Tibial nerve (tissue), 4 donors: ENCODE measurements around the gene EFNA5.

ENCODE experiments used
- EP300 ChIP-seq, 2 donors: sonication (generic); formaldehyde crosslinking; IDR thresholded peaks; one replicate each; pipeline ENCODE4 v1.6.1; 2017; ENCODE audit warnings: antibody characterized with exemption in 2 of 2, mild to moderate bottlenecking in 1 of 2
- POLR2A ChIP-seq, 2 donors: fragments of 450-650 bp; IDR thresholded peaks; one replicate each; pipeline ENCODE4 v1.6.1; 2017; ENCODE audit warnings: antibody characterized with exemption in 2 of 2, mild to moderate bottlenecking in 2 of 2, moderate library complexity in 2 of 2
- TF ChIP-seq, protein P1 (sequence below), 5 experiments: fragments of 200-600 bp in 3 of 5; fragments of 450-650 bp in 2 of 5; sonication (generic) in 3 of 5; IDR thresholded peaks; one replicate each; pipeline ENCODE4 v1.5.1; 2016 to 2019; ENCODE audit warnings: antibody characterized with exemption in 5 of 5, mild to moderate bottlenecking in 3 of 5, moderate library complexity in 2 of 5

DNA sequence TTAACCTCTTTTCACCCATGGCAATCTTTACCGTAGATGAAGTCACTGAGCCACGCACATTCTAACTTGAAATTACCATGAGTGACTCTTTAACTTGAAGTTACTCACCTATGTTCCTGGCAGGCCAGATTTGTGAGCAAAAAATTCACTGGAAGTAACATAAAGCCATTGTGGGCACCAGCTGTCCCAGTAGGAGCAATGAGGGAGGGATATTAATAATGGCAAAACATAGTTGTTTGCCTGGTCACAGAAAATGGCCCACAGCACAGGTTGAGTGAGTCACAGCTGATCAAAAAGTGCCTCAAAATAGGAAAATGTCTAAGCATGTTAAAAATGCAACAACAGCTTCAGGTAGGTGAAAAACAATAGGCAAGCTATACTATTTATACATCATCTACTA is 146.6 kb downstream of the EFNA5 start:
- TF ChIP-seq, protein P1, sequence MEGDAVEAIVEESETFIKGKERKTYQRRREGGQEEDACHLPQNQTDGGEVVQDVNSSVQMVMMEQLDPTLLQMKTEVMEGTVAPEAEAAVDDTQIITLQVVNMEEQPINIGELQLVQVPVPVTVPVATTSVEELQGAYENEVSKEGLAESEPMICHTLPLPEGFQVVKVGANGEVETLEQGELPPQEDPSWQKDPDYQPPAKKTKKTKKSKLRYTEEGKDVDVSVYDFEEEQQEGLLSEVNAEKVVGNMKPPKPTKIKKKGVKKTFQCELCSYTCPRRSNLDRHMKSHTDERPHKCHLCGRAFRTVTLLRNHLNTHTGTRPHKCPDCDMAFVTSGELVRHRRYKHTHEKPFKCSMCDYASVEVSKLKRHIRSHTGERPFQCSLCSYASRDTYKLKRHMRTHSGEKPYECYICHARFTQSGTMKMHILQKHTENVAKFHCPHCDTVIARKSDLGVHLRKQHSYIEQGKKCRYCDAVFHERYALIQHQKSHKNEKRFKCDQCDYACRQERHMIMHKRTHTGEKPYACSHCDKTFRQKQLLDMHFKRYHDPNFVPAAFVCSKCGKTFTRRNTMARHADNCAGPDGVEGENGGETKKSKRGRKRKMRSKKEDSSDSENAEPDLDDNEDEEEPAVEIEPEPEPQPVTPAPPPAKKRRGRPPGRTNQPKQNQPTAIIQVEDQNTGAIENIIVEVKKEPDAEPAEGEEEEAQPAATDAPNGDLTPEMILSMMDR (IDR thresholded peaks at IDR 0.05): no peak
- no peak for TF ChIP-seq POLR2A (IDR thresholded peaks at IDR 0.05)
- TF ChIP-seq EP300 (IDR thresholded peaks at IDR 0.05): no peak
